ENCODE measurements around the gene CRACR2A.

The CRACR2A gene

DNA sequence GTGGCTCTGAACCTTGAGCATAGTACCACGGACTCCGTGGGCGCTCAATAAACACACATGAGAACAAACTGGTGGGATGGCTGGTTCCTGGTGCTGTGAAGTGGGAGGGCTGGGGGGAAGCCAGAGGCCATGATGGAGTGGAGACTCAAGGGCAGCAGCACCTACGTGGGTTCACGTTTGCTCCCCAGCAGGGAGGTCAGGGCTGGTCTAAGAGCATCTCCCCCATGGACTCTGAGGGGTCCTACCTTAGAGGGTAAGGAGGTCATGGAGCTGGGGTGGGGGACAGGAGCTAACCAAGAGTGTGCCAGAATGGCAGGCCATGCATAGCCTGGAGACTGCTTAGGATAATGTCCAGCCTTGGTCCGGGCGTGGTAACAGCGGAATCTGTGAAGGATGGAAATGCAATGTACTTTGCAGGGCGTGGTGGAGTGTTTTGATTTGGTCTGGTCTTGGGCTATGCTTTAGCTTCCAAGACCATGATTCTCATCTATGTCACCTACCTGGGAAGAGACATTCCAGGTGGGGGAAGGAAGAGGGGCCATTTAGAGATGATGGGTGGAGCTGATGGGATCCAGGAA lies 158.9 kb downstream of the CRACR2A start:
- no peak for DNase-seq (ENCODE audit: low read depth)
- no peak overlapping the region for H3K4me3 ChIP-seq (ENCODE audit: control insufficient read depth, low read depth, low read length)
- TF ChIP-seq, protein P1, sequence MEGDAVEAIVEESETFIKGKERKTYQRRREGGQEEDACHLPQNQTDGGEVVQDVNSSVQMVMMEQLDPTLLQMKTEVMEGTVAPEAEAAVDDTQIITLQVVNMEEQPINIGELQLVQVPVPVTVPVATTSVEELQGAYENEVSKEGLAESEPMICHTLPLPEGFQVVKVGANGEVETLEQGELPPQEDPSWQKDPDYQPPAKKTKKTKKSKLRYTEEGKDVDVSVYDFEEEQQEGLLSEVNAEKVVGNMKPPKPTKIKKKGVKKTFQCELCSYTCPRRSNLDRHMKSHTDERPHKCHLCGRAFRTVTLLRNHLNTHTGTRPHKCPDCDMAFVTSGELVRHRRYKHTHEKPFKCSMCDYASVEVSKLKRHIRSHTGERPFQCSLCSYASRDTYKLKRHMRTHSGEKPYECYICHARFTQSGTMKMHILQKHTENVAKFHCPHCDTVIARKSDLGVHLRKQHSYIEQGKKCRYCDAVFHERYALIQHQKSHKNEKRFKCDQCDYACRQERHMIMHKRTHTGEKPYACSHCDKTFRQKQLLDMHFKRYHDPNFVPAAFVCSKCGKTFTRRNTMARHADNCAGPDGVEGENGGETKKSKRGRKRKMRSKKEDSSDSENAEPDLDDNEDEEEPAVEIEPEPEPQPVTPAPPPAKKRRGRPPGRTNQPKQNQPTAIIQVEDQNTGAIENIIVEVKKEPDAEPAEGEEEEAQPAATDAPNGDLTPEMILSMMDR (IDR thresholded peaks at IDR 0.05; ENCODE audit: control insufficient read depth, insufficient read depth, low read depth, low read length, missing control alignments) = no peak

DNA sequence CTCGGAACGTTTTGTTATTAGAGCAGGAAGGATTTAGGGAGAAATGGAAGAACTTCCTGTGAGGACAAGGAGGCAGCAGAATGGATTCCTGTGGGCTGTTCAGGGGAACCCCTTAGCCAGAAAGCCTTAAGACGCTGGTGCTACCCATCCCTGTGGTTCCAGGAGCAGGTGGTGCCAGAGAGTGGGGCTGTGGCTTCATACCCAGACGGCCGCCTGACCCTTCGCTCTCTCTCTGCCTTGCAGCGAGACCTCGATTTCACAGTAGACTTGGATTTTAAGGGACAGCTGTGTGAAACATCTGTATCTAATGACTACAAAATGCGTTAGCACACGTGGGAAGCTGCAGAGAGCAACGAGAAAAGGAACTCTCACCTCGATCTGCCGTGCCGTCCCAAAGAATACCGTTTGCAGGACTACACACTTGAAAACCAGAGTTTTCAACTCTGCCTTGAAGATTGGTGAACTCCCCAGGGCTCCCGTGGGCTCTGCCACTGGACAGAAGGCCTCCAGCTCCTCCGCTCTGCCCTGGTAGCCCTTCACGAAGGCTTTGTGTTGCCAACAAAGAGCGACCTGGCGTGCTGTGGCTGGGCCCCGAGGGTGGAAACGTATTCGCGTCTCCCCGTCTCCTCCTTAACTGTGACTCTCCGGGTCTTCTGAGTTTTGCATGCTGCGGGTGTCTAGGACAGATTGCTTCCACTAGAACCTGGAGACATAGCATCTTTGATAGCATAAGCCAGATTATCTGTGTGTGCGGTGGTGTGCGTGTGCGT lies 159.9 kb downstream of the CRACR2A start:
- H3K4me3 ChIP-seq (ENCODE audit: control insufficient read depth, low read depth, low read length) = no peak overlapping the region
- no peak for DNase-seq (ENCODE audit: low read depth)
- TF ChIP-seq, protein P1 (IDR thresholded peaks at IDR 0.05; ENCODE audit: control insufficient read depth, insufficient read depth, low read depth, low read length, missing control alignments) = no peak

DNA sequence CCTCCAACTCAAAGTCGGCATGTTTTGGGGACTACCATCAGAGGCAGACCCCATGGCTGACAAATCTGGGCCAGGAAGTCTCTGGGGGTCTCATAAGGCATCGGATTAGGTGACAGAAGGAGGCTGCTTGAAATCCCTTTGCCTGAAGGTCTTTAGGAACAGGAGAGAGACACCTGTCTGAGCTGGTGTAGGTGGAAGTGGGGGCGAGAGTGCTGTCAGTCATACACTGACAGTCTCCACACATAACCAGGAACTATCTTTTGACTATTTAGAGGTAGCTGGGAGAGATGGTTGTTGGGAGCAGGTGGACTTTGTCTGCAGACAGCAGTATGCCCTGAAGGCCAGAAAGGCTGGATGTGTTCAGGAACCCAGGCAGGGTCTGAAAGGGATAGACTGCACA lies 163.2 kb downstream of the CRACR2A start:
- DNase-seq (ENCODE audit: low read depth) = no peak
- TF ChIP-seq, protein P1 (IDR thresholded peaks at IDR 0.05; ENCODE audit: control insufficient read depth, insufficient read depth, low read depth, low read length, missing control alignments) = no peak
- H3K4me3 ChIP-seq (ENCODE audit: control insufficient read depth, low read depth, low read length) = no peak overlapping the region

DNA sequence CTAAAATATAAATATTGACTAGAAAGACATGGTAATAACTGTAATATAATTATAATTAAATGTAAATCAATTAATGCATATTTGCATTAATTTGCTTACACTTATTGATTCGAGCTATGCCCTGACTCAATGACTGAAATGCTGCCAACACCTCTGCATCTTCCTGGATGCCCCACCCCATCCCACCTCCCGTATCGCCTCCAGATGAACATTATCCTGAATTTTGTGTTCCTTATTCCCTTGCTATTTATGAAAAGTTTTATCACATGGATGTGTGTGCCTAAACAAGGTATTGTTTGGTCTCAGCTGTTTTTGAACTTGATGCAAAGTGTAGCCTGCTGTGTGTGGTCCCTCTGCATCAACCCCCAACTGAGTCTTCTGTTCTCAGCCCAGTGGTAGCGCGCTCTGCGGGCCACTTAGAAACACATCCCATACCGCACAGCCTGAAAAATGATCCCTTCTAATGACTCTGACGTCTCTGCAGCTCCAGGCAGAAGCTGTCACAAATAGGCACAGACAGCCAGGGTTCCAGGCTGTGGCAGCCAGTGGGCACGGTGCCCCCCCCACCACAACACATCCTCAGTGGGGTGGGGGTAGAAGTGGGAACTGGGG lies 165.4 kb downstream of the CRACR2A start:
- no peak for DNase-seq (ENCODE audit: low read depth)
- H3K4me3 ChIP-seq (ENCODE audit: control insufficient read depth, low read depth, low read length) = no peak overlapping the region
- TF ChIP-seq, protein P1 (IDR thresholded peaks at IDR 0.05; ENCODE audit: control insufficient read depth, insufficient read depth, low read depth, low read length, missing control alignments) = no peak

DNA sequence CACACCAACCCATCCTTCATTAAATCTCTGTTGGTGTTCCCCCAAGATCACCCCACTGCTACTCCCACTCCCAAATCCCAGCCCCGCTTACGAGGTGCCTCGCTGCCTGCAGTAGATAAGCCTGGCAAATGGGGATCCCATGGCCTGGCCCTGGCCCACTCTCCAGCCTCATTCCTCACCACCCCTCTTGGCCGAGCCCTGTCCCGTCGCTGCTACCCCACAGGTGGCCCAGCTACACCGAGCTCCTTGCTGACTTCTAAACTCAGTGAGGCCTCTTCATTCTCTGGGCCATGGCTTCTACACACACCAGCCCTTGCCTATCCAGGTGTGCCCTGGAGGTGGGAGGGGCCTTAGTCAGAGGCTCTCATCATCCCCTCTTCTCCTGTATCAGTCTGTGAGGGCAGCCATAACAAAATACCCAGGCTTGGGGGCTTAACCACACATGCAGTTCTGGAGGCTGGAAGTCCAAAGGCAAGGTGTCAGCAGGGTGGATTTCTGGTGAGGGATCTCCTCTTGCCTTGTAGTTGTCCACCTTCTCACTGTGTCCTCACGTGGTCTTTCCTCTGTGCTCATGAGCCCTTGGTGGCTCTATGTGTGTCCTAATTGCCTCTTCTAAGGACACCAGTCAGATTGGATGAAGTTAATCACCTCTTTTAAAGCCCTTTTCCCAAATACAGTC lies 169.1 kb downstream of the CRACR2A start:
- H3K4me3 ChIP-seq (ENCODE audit: control insufficient read depth, low read depth, low read length) = no peak overlapping the region
- TF ChIP-seq, protein P1 (IDR thresholded peaks at IDR 0.05; ENCODE audit: control insufficient read depth, insufficient read depth, low read depth, low read length, missing control alignments) = no peak
- DNase-seq (ENCODE audit: low read depth) = no peak

DNA sequence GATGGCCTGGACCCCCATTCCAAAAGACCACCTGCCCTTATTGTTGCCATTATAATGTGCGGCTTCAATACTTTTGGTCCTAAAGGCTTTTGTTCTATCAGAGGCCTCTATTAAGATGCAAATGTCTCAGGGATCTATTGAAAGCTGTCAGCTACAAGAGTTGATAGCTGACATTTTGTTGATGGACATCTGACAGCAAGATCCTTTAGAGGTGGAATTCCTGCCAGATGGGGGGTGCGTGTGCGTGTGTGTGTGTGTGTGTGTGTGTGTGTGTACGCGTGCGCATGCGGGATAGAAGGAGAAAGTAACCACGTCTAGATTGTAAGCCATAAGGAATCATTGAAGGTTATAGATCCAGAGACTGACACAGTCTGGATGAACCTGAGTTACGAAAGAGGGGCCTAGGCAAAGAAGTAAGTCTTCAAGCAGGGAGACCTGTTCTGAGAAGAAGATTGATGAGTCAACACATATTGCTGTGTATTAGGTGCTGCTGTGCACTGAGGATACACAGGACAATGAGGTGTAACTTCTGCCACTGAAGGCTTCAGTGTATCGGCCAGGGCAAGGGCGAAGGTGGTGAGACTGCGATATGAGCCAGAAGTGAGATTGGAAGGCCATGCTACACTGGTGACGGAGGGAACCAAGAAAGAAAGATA lies 172.7 kb downstream of the CRACR2A start:
- TF ChIP-seq, protein P1 (IDR thresholded peaks at IDR 0.05; ENCODE audit: control insufficient read depth, insufficient read depth, low read depth, low read length, missing control alignments) = no peak
- no peak overlapping the region for H3K4me3 ChIP-seq (ENCODE audit: control insufficient read depth, low read depth, low read length)
- DNase-seq (ENCODE audit: low read depth) = no peak
